Gastroesophageal sphincter (tissue), 3 donors: Measurements from ENCODE around the gene RFX4.

Source experiments
- POLR2AphosphoS5 ChIP-seq: sonication (generic); formaldehyde crosslinking; IDR thresholded peaks from one replicate; pipeline ENCODE4 v1.6.1; 2017; ENCODE audit warnings: antibody characterized with exemption
- TF ChIP-seq, protein P1 (sequence below), 4 experiments: fragments of 200-600 bp in 2 of 4; fragments of 450-650 bp in 2 of 4; sonication (generic) in 1 of 4; IDR thresholded peaks; one replicate each; pipeline ENCODE4 v1.5.1; 2017 to 2019; ENCODE audit warnings: antibody characterized with exemption in 4 of 4, mild to moderate bottlenecking in 2 of 4, moderate library complexity in 2 of 4

DNA sequence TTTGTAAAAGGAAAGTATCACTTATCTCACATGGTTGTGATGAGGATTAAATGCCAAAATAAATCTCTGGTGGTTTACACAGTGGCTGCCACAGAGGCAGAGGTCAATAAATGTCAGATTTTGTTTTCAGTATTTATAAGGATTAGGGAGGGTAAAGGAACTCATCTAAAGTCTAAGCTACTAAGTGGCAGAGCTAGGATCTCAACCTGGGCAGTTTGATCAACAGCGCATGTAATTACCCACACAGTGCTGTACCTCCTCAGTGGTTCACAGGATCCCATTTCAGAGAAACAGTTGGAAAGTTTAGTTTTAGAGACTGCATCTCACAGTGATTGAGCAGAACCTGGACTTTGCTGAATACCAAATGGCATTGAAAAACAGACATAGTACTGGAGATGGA is 146.8 kb downstream of the RFX4 start:
- TF ChIP-seq, protein P1, sequence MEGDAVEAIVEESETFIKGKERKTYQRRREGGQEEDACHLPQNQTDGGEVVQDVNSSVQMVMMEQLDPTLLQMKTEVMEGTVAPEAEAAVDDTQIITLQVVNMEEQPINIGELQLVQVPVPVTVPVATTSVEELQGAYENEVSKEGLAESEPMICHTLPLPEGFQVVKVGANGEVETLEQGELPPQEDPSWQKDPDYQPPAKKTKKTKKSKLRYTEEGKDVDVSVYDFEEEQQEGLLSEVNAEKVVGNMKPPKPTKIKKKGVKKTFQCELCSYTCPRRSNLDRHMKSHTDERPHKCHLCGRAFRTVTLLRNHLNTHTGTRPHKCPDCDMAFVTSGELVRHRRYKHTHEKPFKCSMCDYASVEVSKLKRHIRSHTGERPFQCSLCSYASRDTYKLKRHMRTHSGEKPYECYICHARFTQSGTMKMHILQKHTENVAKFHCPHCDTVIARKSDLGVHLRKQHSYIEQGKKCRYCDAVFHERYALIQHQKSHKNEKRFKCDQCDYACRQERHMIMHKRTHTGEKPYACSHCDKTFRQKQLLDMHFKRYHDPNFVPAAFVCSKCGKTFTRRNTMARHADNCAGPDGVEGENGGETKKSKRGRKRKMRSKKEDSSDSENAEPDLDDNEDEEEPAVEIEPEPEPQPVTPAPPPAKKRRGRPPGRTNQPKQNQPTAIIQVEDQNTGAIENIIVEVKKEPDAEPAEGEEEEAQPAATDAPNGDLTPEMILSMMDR (IDR thresholded peaks at IDR 0.05) = no peak
- TF ChIP-seq POLR2AphosphoS5 = no peak
